ENCODE results near the gene SNX19.
"Not testable (repeated sequence)": the region's sequence is repeated elsewhere in the genome, so short reads cannot be mapped to it uniquely, and the experiment has no call there.

SNX19 gene

DNA sequence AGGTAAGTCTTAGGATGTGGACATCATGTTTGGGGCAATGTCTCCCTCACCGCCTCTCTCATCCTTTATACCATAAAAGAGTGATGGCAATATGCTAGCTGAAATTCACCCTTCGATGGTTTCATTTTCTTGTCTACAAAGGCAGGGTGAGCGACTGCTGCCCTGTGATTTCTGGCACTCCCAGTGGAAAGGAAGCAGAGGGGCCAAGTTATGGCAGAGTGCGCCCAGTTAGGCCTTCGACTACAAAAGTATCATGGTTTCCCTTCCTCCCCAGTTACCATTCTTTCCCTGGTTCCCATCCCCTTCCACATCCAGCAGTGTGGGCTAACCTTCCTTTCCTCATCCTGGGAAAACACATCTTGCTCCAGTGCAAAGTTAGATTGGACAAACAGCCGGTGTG, 43.8 kb downstream of the SNX19 start:
- no peak for DNase-seq

DNA sequence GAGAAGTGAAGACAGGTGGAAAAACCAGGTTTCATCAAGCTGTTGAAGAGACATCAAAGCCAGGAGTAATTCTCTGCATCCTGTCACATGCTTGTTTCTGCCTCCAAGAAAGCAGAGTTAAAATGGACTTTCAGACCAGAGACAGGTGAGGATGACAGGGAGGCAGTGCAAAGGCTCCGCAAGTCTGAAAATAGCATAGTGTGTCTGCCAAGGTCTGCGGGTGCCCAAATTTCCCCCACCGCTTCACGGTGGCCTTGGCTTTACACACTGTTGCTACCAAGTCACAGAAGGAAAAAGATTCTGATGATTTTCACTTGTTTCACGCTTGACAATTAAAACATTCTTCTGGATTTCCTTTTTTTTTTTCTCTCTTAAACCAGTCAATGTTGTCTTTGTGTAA, 44.2 kb downstream of the SNX19 start:
- DNase-seq = no peak

DNA sequence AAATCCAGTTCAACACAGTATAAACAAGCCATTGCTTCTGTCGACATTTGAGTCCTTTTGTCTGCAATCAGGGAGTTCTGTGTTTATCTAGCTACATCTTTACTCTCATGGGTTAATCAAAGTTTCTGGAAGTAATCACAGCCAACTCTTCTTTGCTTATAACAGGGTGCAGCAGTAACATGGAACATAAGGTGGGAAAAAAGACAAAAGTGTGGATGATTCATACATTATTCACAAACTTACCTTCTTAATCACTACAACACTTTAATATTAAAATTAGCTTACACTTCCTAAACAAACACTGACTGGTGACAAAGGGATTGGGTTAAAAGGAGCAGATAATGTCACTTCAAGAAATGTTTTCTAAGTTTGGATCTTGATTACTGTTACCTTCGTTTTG, 44.7 kb downstream of the SNX19 start:
- DNase-seq = no peak

DNA sequence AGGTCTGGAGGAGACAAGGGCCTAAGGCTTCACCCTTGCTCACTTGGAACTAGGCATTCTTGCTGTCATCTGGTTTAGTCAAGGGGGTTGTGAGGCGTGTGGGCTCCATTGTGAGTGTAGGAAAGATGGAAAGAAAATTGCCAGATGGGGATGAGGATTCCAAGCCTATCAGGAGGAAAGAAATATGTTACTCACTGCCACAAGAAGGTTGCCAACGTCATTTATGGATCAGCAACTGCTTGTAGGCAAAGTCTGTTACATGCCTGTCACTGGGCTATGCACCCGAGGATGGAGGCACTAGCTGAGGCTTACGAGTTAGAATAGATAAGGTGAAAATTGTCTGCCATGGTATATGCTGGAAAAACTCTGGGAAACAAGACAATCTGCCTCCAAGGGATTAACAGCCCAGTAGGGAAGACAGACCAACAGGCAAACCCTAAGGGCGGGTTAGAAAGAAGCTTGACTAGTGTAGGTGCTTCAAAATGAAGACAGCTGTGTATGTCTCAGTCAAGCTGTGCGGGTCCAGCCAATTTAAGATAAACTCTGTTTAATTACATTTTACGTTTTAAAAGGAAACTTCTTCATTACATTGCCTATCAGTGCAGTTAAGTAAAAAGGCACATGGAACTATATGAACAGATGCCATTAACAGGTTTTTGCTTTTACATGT, 47.4 kb downstream of the SNX19 start:
- DNase-seq = no peak

DNA sequence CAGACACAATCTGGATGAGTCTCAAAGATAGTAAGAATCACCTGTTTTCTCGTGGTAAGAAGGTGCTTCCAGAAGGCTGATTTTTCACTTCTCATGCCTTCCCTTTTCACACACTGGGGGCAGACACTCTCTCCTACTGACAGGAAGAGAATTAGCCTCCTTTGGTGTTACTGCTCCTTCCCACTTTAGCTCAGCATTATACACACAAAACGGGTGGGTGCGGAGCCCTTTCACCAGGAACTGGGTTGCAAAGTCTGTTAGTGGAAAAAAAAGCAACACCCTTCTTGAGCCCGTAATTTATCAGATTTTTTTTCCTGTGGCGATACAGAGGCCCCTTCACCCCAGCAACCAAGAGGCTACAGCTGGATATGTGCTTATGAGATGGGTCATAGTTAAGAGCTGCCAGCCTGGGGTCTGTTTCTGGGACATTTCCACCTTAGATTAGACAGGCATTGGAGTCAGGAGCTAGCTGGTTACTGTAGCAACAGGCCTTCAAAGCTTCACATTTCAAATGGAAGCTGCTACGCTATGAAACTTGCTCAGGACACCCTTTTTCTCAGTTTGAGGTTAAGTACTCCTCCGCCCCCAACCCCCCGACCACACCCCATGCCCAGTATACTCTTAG, 48.1 kb downstream of the SNX19 start:
- no peak for DNase-seq

DNA sequence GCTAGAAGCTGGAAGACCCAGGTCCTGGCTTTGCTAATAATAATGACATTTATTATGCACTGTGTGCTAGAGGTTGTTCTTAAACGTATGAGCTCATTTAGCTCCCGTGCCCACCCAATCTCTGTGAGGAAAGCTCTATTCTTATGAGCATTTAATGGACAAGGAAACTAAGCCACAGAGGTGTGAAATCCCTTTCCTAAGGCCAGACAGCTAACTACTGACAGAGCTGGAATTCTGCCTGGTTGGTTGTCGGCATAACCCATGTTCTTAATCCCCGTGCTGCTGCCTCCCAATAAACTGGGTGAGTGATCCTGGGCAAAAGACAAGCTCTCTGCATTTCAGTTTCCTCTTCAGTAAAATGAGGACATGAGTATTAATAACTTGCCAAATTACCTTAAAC, 49.4 kb downstream of the SNX19 start:
- no peak for DNase-seq

DNA sequence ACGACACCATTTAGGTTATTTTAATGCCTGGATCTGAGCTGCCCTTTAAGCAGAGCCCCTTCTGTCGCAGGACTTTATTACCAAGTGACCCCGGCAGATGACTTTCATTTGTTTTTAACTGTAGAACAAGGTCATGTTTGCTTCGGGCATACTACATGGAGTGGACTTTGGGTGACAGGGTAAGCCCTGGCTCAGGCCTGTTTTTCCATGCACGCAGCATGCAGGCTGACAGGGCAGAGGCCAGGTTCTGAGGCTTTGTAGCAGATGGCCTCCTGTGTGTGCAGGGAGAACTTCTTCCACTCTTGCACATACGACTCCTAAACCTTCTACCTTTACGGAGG, 50.5 kb downstream of the SNX19 start:
- no peak for DNase-seq

DNA sequence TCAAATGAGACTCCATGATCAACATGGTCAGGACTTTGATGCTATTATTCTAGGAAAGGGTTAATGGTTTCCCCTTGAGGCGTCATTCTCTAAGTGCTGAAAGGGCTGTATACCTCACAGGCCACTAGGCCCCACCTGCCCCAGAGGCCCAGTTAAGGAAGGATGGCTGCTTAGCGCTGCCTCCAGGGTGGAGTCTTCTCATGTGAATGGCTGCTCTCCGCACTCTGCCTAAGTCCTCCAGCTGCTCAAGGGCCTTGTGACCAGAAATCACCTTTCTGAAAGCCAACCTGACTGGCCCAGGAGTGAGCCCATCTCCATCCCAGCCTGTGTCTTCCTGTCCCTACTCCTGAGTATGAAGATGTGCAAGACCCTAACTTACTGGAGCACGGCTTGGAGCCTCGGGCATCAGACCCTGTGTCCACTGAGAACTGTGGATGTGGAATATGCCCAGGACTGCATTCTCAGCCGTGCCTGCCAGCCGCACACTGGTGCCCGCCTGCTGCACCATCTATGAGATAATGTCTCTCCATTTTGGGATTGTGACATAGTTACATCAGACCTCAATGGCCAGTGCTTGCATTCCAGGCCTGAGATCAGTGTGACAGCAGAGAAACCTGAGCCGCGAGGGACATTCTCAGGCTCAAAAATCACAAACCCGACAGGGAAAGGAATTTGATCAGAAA, 51.0 kb downstream of the SNX19 start:
- no peak for DNase-seq

DNA sequence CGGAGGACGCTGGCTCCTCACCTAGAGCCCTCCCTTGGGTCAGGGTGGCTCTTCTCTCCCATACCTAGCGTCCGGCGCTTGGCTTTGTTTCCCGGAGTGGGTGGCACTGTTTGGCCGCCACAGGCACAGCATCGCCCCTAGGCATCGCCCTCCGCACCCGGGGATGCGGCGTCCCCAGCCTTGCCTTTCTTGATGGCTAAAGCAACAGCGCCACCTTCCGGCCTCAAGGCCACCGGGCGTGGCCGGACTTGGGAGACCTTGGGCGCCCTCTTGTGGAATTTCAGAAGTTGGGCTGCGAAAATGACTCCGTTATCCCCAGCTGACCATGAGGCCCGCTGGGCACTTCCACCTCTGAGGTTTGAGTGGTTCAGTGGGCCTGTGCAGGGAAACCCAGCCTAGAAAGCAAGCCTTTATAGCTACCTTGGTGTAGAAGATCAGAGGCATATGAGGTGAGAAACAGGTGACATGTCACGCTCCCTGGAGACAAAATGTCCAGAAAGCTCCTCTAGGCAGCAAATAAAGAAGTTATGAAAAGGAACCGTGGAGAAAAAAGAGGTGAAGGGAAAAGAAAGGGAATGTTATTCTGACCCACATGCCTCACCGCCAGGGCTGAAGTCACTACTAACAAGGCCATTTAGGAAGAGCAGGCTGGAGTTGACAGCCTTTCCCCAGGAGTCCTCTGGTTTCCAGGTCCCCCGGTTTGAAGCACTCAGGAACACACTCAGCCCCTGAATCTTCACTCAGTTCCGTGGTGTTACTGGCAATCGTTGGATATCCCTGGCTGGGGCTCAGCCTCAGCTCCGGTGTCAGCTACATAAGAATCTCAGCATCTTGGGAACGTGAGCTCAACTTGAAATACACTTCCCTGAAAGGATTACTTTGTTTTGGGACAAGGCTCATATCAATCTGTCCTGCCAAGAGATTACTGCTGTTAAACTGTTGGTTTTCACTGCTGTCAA, 54.1 kb downstream of the SNX19 start:
- peak; percentile 76 to 89 for DNase-seq

DNA sequence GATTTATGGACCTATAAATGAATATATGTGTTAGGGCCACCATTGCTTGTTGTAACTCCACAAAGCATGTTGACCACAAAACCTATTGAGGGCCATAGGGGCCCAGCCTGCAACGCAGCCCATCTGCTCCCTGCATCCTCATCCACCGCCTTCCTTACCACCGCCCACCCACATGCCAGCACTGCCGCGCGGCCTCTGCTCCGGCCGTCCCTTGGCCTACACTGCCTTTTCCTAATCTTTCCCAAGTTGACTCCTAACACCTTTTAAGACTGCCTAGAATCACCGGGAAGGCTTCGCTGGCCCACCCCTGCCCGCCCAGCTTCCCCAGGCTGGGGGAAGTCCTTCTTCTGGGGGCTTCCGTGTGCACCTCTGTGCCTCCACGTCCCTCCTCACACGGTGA, 55.0 kb downstream of the SNX19 start:
- no peak for DNase-seq

DNA sequence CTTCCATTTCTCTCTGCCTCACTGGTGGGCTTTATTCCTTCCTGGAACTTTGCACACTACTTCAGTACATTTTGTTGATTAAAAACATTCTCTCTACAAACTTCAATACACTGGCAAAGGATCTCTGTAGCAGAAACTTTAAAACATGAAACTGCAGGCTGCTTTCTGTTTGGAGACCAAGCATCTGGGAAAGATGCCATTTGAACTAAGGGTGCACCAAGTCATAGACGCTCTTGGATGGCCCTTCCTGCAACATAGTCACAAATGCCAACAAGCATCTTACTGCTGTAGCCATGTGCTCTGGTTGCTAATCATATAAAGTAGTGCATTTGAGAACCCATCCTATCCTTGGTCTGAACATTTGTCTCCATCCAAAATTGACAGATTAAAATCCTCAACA, 56.4 kb downstream of the SNX19 start:
- DNase-seq = no peak

DNA sequence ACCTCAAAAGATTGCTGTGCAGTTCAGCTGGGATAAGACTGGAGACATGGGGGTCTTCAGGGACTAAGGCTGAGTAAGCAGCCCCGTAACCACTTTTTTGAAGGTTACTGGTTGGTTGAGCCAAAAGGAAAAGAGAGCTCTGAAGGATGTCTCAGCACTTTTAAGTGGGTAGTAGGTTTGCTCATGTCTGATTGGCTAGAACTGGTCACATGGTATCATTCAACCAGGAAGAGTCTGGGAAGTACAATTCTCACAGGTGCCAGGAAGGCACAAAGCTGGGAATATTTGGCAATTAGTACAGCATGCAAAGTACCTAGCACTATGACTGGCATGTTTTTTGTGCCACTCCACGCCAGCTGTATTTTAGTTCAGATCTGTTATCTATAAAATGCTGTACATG, 58.1 kb downstream of the SNX19 start:
- no peak for DNase-seq

DNA sequence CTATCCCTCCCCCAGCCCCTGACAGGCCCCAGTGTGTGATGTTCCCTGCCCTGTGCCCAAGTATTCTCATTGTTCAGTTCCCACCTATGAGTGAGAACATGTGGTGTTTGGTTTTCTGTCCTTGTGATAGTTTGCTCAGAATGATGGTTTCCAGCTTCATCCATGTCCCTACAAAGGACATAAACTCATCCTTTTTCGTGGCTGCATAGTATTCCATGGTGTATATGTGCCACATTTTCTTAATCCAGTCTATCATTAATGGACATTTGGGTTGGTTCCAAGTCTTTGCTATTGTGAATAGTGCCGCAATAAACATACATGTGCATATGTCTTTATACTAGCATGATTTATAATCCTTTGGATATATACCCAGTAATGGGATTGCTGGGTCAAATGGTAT, 60.6 kb downstream of the SNX19 start:
- DNase-seq = not testable (repeated sequence)

DNA sequence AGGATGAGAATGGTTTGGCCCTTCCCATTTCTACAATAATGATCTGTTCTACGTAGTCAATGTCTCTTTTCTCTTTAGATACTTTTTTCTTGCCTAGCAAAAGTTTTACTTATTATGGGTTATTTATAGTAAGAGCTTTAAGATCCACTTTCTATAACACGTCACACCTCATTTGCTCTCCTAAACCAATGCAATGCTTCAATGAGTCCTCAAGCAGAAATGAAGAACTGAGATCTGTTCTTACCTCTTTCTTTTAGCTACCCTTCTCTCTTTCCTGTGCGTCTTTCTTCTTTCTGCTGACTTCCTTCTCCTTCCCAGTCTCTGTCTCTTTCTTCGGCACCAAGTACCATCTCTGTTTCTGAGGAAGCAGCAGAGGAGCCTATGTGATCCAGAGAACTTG, 61.8 kb downstream of the SNX19 start:
- no peak for DNase-seq

DNA sequence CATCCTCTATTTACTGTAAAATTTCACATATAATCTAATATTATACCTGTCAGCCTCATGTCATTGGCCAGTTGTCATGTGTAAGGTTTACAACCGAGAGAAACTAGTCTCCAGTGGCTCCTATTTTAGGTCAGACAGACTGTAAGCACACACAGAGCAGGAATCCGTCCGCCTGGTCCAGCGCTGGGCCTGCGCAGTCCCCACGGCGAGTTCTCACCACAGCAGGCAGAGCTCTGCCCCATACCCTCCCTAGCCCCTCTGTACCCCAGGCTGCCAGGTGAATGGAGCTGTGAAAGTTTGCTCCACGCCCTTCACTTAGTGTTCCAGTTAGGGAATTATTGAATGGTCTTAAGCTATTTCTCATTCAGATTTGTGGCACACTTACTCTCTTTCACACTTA, 63.7 kb downstream of the SNX19 start:
- DNase-seq = no peak

DNA sequence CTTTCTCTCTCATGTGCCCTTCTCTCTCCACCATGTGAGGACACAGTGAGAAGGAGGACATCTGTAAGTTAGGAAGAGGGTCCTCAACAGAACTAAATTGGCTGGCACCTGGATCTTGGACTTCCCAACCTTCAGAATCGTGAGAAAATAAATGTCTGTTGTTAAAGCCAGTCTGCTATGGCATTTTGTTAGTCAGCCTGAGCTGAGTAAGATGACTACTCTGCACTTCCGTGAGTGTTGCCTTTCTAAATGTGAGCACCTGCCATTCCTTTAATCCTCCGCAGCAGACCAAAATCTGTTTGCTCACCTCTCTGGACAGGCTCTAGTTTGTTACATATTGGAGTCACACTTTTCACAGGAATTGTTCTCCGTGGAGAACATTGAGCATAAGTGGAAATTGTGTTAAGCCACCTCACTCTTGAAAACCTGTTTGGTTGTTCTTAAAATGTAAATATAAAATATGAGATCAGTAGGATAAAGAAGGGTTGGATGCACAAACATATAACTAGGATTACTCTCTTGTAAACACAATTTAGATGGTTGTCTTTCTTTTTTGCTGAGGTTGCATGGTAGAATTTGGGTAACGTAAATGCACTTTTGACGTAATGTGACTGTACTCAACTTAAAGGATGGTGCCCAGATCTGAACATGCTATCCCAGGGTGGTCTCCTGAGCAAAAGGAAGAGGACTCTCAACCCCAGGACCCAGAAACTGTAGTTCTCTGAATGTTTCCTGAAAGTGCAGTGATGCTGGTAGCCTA, 65.9 kb downstream of the SNX19 start:
- no peak for DNase-seq

DNA sequence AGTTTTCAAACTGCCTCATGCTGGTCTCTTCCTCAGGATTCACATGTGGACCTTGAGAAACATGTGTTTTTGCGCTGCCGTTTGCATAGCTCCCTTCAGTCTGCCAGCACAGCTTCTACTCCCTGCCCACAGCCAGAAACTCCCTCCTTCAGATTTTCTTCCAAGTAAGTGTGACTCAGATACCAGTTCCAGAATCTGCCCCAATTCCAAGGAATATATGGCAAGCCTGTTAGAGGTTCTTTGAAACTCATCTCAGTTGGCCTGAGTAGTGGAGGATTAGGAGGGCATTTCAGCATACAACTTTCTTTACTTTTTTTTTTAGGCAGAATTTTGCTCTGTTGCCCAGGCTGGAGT, 67.1 kb downstream of the SNX19 start:
- DNase-seq = no peak

DNA sequence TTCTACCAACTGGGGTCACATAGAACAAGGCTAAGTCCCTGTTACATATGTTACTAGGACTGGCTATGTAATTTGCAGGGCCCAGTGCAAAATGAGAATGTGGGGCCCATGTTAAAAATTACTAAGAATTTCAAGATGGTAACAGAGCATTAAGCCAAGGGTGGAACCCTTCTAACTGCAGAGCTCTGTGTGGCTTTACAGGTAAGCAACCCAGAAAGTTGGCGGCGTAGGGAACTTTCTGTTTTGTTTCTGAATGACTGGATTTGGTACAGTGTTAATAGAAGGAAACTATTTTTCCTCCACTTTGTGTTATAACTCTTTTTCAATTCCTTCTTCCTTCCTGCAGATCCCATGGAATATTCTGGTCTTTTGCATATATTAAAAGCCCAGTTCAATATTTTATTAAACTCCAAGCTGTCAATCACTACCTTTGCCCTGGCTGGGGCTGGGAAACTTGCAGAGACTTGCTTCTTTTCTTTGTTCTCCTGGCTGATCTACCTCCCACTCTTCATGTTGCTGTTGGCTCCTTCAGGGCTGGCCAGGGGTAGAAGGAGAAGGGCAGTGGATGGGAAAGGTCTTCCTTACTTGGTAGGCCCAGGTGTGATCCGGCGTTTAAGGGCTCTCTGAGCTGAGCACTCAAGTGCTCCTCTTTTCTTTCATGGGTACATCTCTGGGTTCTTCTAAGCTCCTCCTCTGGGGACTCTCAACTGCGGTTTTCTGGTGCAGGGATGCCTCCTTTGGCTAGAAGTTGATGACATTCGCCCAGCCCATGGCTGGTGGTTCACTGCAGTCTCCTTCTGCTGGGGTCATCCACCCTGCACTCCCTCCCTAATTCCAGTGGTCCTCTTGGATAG, 67.7 kb downstream of the SNX19 start:
- no peak for DNase-seq

DNA sequence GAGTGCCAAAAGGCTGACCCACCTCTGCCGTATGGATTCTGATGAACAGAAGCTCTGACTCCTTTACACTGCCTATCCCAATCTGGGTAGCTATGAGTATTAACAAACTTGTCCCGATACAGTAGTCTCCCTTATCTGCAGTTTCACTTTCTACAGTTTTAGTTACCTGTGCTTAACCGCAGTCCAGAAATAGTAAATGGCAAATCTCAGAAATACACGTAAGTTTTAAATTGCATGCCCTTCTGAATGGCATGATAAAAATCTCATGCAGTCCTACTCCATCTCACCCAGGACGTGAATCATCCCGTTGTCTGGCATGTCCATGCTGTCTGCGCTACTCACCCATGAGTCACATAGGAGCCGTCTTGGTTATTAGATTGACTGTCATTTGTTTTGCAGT, 68.8 kb downstream of the SNX19 start:
- no peak for DNase-seq

DNA sequence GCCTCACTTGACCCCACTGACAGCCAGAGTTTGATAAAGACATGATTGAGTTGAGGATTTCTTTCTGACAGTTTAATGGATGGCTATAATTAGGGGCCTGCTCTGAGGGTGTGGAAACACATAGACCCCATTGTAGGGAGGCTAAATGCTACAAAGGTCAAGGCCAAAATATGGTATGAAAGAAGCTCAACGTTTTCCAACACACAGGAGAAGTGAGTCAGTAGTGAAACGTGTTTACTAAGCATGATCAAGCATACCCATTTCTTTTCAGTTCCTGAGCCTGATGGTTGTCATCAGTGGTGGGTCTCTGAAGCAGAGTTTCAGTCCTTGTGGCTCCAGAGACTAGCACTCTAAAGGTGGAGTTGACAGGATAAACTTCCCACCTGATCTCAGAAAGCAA, 69.7 kb downstream of the SNX19 start:
- DNase-seq = no peak

DNA sequence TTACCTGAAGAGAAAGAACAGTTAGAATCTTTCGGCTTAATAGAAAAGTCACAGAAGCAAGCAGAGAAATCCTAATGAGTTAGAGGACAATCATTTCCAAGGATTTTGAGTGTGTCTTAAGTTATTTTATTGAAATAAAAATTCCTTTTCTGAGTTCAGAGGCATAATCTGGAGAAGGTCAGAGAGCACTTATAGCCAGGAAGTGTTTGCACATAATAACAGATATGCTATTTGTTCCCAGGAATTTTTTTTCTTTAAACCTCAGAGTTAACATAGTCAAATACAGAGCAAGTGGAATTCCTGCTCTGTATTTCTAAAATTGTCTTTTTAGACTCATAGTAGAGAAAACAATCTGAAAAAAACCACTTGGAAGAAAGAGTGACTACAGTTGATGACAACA, 74.3 kb downstream of the SNX19 start:
- DNase-seq = no peak

DNA sequence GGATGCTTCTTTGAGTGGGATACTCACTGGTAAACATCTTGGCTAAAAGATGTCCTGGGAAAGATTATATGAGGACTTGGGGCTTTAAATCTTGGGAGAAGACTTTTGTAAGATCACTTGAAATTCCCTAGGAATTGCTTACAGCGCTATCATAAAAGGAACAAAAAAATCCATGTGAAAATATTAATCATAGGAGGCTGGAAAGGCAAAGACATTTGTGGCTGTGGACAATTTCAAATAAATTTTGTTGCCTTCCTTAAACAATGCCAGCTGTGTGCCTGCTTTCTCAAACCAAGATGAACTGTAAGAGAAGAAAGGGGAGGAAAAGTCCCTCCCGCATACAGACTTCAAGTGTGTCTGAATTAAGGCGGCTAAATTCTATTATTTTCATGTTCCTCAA, 75.6 kb downstream of the SNX19 start:
- DNase-seq = no peak
